Esophagus (tissue), 2 donors: ENCODE results near the gene ZBP1. TPM values are rescaled to one million over a fixed set of nuclear protein-coding genes. Genes with fewer than 3 reads are reported as not detected.

Experiments
- H3K27ac ChIP-seq, 2 donors: one replicate each; pipeline ENCODE4 v1.5.1; 2013; ENCODE audit warnings: low read depth in 2 of 2, mild to moderate bottlenecking in 2 of 2, inconsistent platforms in 1 of 2, low read length in 1 of 2, moderate library complexity in 1 of 2
- H3K27me3 ChIP-seq, 2 donors: one replicate each; pipeline ENCODE4 v1.6.1; 2013; ENCODE audit warnings: low read length in 2 of 2, control low read depth in 1 of 2, mild to moderate bottlenecking in 1 of 2; ENCODE audit not compliant: insufficient read depth in 2 of 2, control insufficient read depth in 1 of 2
- H3K36me3 ChIP-seq, 2 donors: one replicate each; pipeline ENCODE4 v1.6.1; 2013; ENCODE audit warnings: low read length in 1 of 2; ENCODE audit not compliant: control insufficient read depth in 2 of 2, insufficient read depth in 2 of 2
- H3K4me1 ChIP-seq, 2 donors: one replicate each; pipeline ENCODE4 v1.6.1; 2013; ENCODE audit warnings: low read length in 1 of 2; ENCODE audit not compliant: control insufficient read depth in 2 of 2, insufficient read depth in 2 of 2
- H3K4me3 ChIP-seq, 2 donors: one replicate each; pipeline ENCODE4 v1.5.1; 2013; ENCODE audit warnings: low read length in 2 of 2, mild to moderate bottlenecking in 2 of 2, low read depth in 1 of 2, moderate library complexity in 1 of 2
- H3K9me3 ChIP-seq, 2 donors: one replicate each; pipeline ENCODE4 v1.6.1; 2013; ENCODE audit warnings: mild to moderate bottlenecking in 2 of 2, low read depth in 1 of 2, low read length in 1 of 2, moderate library complexity in 1 of 2; ENCODE audit not compliant: control insufficient read depth in 2 of 2, insufficient read depth in 1 of 2
- WGBS, 2 donors: extraction: QIAGEN DNeasy Blood & Tissue Kit; methylation state at CpG; one replicate each; pipeline ENCODE4 v1.1.7; 2013; 5-methylcytosine and 5-hydroxymethylcytosine counted together
- polyA plus RNA-seq, 2 donors: library from polyadenylated mRNA; stranded (reverse); fragments of 200-250 nt; gene quantifications; one replicate each; pipeline ENCODE4 v1.2.3, GENCODE V29; 2013
- donor health status: healthy with polysubstance abuse.
- donor health status: Bipolar disorder and iron deficiency.

The ZBP1 gene
- polyA plus RNA-seq, 2 donors: 0.25 to 0.51 TPM

- H3K4me1 ChIP-seq: peaks cover 0 to 1% of the 10 kb centered on the region in 2 donors
- no peaks in the 10 kb centered on the region for H3K36me3 ChIP-seq
- no peaks in the 10 kb centered on the region for H3K9me3 ChIP-seq
- no peaks in the 10 kb centered on the region for H3K27me3 ChIP-seq
- no peak overlapping the region for H3K27ac ChIP-seq
- 82 to 86% methylated on average over 2 of the region's 2 CpGs for WGBS, 2 donors
- no peak overlapping the region for H3K4me3 ChIP-seq
These were observed 19.0 kb downstream of the ZBP1 start for GRCh38 chr20:57601211-57601570.

GRCh38 chr20:57600320-57601210 lies 19.7 kb downstream of the ZBP1 start:
- no peak overlapping the region for H3K27ac ChIP-seq
- no peak overlapping the region for H3K4me3 ChIP-seq
- peaks cover 0 to 1% of the 10 kb centered on the region in 2 donors for H3K4me1 ChIP-seq
- H3K27me3 ChIP-seq: no peaks in the 10 kb centered on the region
- no peaks in the 10 kb centered on the region for H3K36me3 ChIP-seq
- H3K9me3 ChIP-seq: no peaks in the 10 kb centered on the region
- 76 to 78% methylated on average over 13 of the region's 13 CpGs for WGBS, 2 donors

- WGBS, 2 donors: 77 to 82% methylated on average over 5 of the region's 5 CpGs
- peaks cover 0 to 1% of the 10 kb centered on the region in 2 donors for H3K4me1 ChIP-seq
- H3K36me3 ChIP-seq: no peaks in the 10 kb centered on the region
- H3K27ac ChIP-seq: no peak overlapping the region
- no peaks in the 10 kb centered on the region for H3K9me3 ChIP-seq
- H3K4me3 ChIP-seq: no peak overlapping the region
- H3K27me3 ChIP-seq: no peaks in the 10 kb centered on the region
These were observed 21.7 kb downstream of the ZBP1 start for GRCh38 chr20:57598491-57598890.

GRCh38 chr20:57598060-57598459 lies 22.2 kb downstream of the ZBP1 start:
- no peaks in the 10 kb centered on the region for H3K27me3 ChIP-seq
- no peaks in the 10 kb centered on the region for H3K36me3 ChIP-seq
- H3K4me1 ChIP-seq: peaks cover 0 to 1% of the 10 kb centered on the region in 2 donors
- WGBS, 2 donors: 71 to 76% methylated on average over 6 to 10 of the region's 10 CpGs
- no peak overlapping the region for H3K4me3 ChIP-seq
- no peaks in the 10 kb centered on the region for H3K9me3 ChIP-seq
- H3K27ac ChIP-seq: no peak overlapping the region

- no peak overlapping the region for H3K4me3 ChIP-seq
- no peak overlapping the region for H3K27ac ChIP-seq
- WGBS, 2 donors: 21 to 26% methylated on average over 32 to 39 of the region's 39 CpGs
- H3K36me3 ChIP-seq: no peaks in the 10 kb centered on the region
- H3K27me3 ChIP-seq: no peaks in the 10 kb centered on the region
- H3K9me3 ChIP-seq: no peaks in the 10 kb centered on the region
- H3K4me1 ChIP-seq: peaks cover 0 to 1% of the 10 kb centered on the region in 2 donors
These were observed 23.0 kb downstream of the ZBP1 start for GRCh38 chr20:57596998-57597939.

GRCh38 chr20:57596358-57596757 lies 23.9 kb downstream of the ZBP1 start:
- Histone ChIP-seq H3K4me1 (peaks cover 0 to 1% of the 10 kb centered on the region in 2 donors), H3K27ac (no peak overlapping the region), H3K36me3 (no peaks in the 10 kb centered on the region), H3K9me3 (no peaks in the 10 kb centered on the region), H3K27me3 (no peaks in the 10 kb centered on the region), H3K4me3 (no peak overlapping the region)
- WGBS, 2 donors: 68 to 70% methylated on average over 11 of the region's 11 CpGs

- WGBS, 2 donors: 84% methylated on average over 25 of the region's 25 CpGs
These were observed 24.9 kb downstream of the ZBP1 start for GRCh38 chr20:57595041-57596030.

GRCh38 chr20:57594092-57594951 lies 25.9 kb downstream of the ZBP1 start:
- 25 to 33% methylated on average over 24 to 27 of the region's 27 CpGs for WGBS, 2 donors
- H3K4me3 ChIP-seq: no peak overlapping the region
- no peaks in the 10 kb centered on the region for H3K4me1 ChIP-seq
- no peaks in the 10 kb centered on the region for H3K36me3 ChIP-seq
- H3K27ac ChIP-seq: no peak overlapping the region
- no peaks in the 10 kb centered on the region for H3K9me3 ChIP-seq
- no peaks in the 10 kb centered on the region for H3K27me3 ChIP-seq

More at GRCh38 chr20:57595041-57596030, 24.9 kb downstream of the ZBP1 start:
- H3K27me3 ChIP-seq: no peaks in the 10 kb centered on the region
- H3K9me3 ChIP-seq: no peaks in the 10 kb centered on the region
- H3K27ac ChIP-seq: no peak overlapping the region
- H3K4me1 ChIP-seq: no peaks in the 10 kb centered on the region
- H3K4me3 ChIP-seq: no peak overlapping the region
- H3K36me3 ChIP-seq: no peaks in the 10 kb centered on the region
